GM12878 (cell line): ENCODE data around the gene CNGA4. TPM values are rescaled to one million over a fixed set of nuclear protein-coding genes. Genes with fewer than 3 reads are reported as not detected.

ENCODE experiments used
- ATAC-seq: fragments of 200-7000 bp; cut with Tn5 transposase; 3 replicates; pipeline ENCODE4 v1.9.1; 2020; ENCODE audit warnings: mild to moderate bottlenecking, moderate library complexity
- BruUV-seq: library from RNA; stranded (reverse); fragments of 400-500 nt; replicated peaks from 2 replicates; lab custom pipeline; 2021; lab: Mats Ljungman, UMichigan
- CTCF ChIA-PET: fragments of 300-600 bp; sonication (Branson Sonifier 250); formaldehyde crosslinking; extraction: SDS; loops from one replicate; lab custom pipeline; 2021; ENCODE audit warnings: inconsistent platforms; lab: Yijun Ruan, JAX
- POLR2A ChIA-PET: fragments of 350-600 bp; formaldehyde crosslinking; extraction: SDS; loops from one replicate; lab custom pipeline; 2021; ENCODE audit warnings: inconsistent platforms; lab: Charles Lee
- RAD21 ChIA-PET: fragments of 300-600 bp; sonication (Branson Sonifier 250); formaldehyde crosslinking; loops from one replicate; lab custom pipeline; 2023; ENCODE audit warnings: antibody characterized with exemption; ENCODE audit not compliant: unreplicated experiment; lab: Charles Lee
- SMC1A ChIA-PET: fragments of 300-600 bp; sonication (Branson Sonifier 250); formaldehyde crosslinking; loops from one replicate; lab custom pipeline; 2023; ENCODE audit not compliant: unreplicated experiment, uncharacterized antibody; lab: Charles Lee
- DNase-seq: peaks from one replicate; pipeline ENCODE4 v3.0.0-alpha.2; 2011; ENCODE audit warnings: low read depth, low spot score
- FAIRE-seq: peaks from 3 replicates; lab custom pipeline; 2011; peaks lifted over from hg19 to GRCh38; lab: Jason Lieb, UNC
- H2AFZ ChIP-seq: 2 replicates; pipeline ENCODE4 v1.6.0; 2011; ENCODE audit warnings: low read depth, low read length, control low read depth; ENCODE audit not compliant: control insufficient read depth
- H3K27ac ChIP-seq: 2 replicates; pipeline ENCODE4 v1.5.1; 2011; ENCODE audit warnings: control low read depth; ENCODE audit not compliant: control insufficient read depth, insufficient read depth
- H3K27me3 ChIP-seq, 2 experiments: replicated peaks in 1 of 2; 2 replicates each; pipeline versions ENCODE4 v1.6.0 to v1.6.1; 2011; ENCODE audit warnings: low read length in 1 of 2; ENCODE audit not compliant: control insufficient read depth in 2 of 2, insufficient read depth in 2 of 2
- H3K36me3 ChIP-seq, 2 experiments: 2 replicates each; pipeline ENCODE4 v1.5.1; 2011; ENCODE audit warnings: low read length in 1 of 2; ENCODE audit not compliant: control insufficient read depth in 2 of 2, insufficient read depth in 2 of 2
- H3K4me1 ChIP-seq: 2 replicates; pipeline ENCODE4 v1.6.1; 2011; ENCODE audit warnings: mild to moderate bottlenecking, low read length, moderate library complexity, mixed read lengths; ENCODE audit not compliant: control insufficient read depth, insufficient read depth
- H3K4me2 ChIP-seq: 2 replicates; pipeline ENCODE4 v1.6.0; 2011; ENCODE audit warnings: control low read depth; ENCODE audit not compliant: control insufficient read depth, insufficient read depth
- H3K4me3 ChIP-seq: fragments of 200-600 bp; sonication (generic); 2 replicates; pipeline ENCODE4 v1.5.1; 2016
- H3K79me2 ChIP-seq: 2 replicates; pipeline ENCODE4 v1.6.0; 2011; ENCODE audit warnings: low read length; ENCODE audit not compliant: control insufficient read depth, insufficient read depth
- H3K9ac ChIP-seq: 2 replicates; pipeline ENCODE4 v1.8.0; 2011; ENCODE audit warnings: low read length, control low read depth, mixed read lengths; ENCODE audit not compliant: control insufficient read depth, insufficient read depth
- H3K9me3 ChIP-seq: replicated peaks from 3 replicates; pipeline ENCODE4 v1.5.1; 2011; ENCODE audit warnings: mild to moderate bottlenecking, low read length; ENCODE audit not compliant: control insufficient read depth, insufficient read depth
- H4K20me1 ChIP-seq: 2 replicates; pipeline ENCODE4 v1.6.0; 2011; ENCODE audit not compliant: control insufficient read depth, insufficient read depth
- CTCF ChIP-seq, 3 experiments: IDR thresholded peaks in 2 of 3; conservative IDR thresholded peaks in 1 of 3; 2 replicates each; pipeline ENCODE4 v1.5.1; 2011; ENCODE audit warnings: low read depth in 3 of 3, low read length in 3 of 3, mild to moderate bottlenecking in 3 of 3, control low read depth in 2 of 3, moderate library complexity in 2 of 3, inconsistent platforms in 1 of 3, mixed read lengths in 1 of 3; ENCODE audit not compliant: control insufficient read depth in 2 of 3, insufficient read depth in 1 of 3; ENCODE audit errors: extremely low read depth in 1 of 3
- EGR1 ChIP-seq, 2 experiments: IDR thresholded peaks; 1 replicate in 1 of 2; 2 replicates in 1 of 2; pipeline ENCODE4 v1.6.1; 2011 to 2012; ENCODE audit warnings: low read depth in 2 of 2, low read length in 2 of 2, borderline replicate concordance in 1 of 2, mild to moderate bottlenecking in 1 of 2, moderate library complexity in 1 of 2
- ESRRA ChIP-seq: IDR thresholded peaks from 2 replicates; pipeline ENCODE4 v1.6.1; 2012; ENCODE audit warnings: mild to moderate bottlenecking, low read length, improper control_type of control experiment
- LARP7 ChIP-seq: fragments of 450-650 bp; IDR thresholded peaks from 2 replicates; pipeline ENCODE4 v1.6.1; 2017; ENCODE audit warnings: mild to moderate bottlenecking
- MYB ChIP-seq: fragments of 150-350 bp; IDR thresholded peaks from 2 replicates; pipeline ENCODE4 v1.6.1; 2014; ENCODE audit warnings: mild to moderate bottlenecking, low read depth, low read length, borderline replicate concordance
- SIN3A ChIP-seq: IDR thresholded peaks from 2 replicates; pipeline ENCODE4 v1.6.1; 2012; ENCODE audit warnings: low read depth, low read length, improper control_type of control experiment
- SPI1 ChIP-seq: IDR thresholded peaks from 2 replicates; pipeline ENCODE4 v1.6.1; 2011; ENCODE audit warnings: low read depth, mild to moderate bottlenecking, low read length, moderate library complexity, borderline replicate concordance; ENCODE audit not compliant: insufficient read depth
- SRF ChIP-seq, 2 experiments: IDR thresholded peaks; 2 replicates each; pipeline ENCODE4 v1.6.1; 2011; ENCODE audit warnings: low read depth in 2 of 2, low read length in 2 of 2, mild to moderate bottlenecking in 1 of 2, moderate library complexity in 1 of 2
- WRNIP1 ChIP-seq: IDR thresholded peaks from 2 replicates; pipeline ENCODE4 v1.6.1; 2011; ENCODE audit warnings: low read depth, low read length, improper control_type of control experiment, borderline replicate concordance
- YY1 ChIP-seq: IDR thresholded peaks from 2 replicates; pipeline ENCODE4 v1.6.1; 2011; ENCODE audit warnings: low read depth, mild to moderate bottlenecking, low read length
- ZBTB11 ChIP-seq: fragments of 450-650 bp; formaldehyde crosslinking; IDR thresholded peaks from 2 replicates; pipeline ENCODE4 v1.5.0; 2022; ENCODE audit warnings: mild to moderate bottlenecking, missing genetic modification characterization
- ZNF384 ChIP-seq: IDR thresholded peaks from 2 replicates; pipeline ENCODE4 v1.6.1; 2012; ENCODE audit warnings: low read depth, mild to moderate bottlenecking, low read length, improper control_type of control experiment, borderline replicate concordance
- WGBS: methylation state at CpG from one replicate; pipeline ENCODE4 v1.1.6; 2016; ENCODE audit warnings: low lambda C conversion rate; ENCODE audit not compliant: insufficient replicate concordance, insufficient coverage; ENCODE audit errors: missing lambda C conversion rate; 5-methylcytosine and 5-hydroxymethylcytosine counted together
- in situ Hi-C: fragments of 300-500 bp; cut with MboI; formaldehyde crosslinking; loops from 9 replicates; pipeline ENCODE4 v1.14.3; 2018; ENCODE audit warnings: mixed read lengths
- intact Hi-C: fragments of 100-400 bp; cut with micrococcal nuclease; formaldehyde crosslinking; loops from one replicate; pipeline ENCODE4 v1.14.2; 2022; ENCODE audit not compliant: unreplicated experiment
- polyA plus RNA-seq, 11 experiments: library from polyadenylated mRNA; depleted of rRNA in 4 of 11; unstranded in 6 of 11; stranded (reverse) in 5 of 11; fragments of >200 nt; fragmentation: Nextera tagmentation in 4 of 11; fragmentation: Illumina TruSeq in 1 of 11; extraction: Ambion mirVana in 4 of 11; extraction: Trizol in 1 of 11; gene quantifications; 1 replicate in 1 of 11; 2 replicates in 10 of 11; pipeline versions ENCODE4 v1.2.1 to v1.2.3, GENCODE V29; 2011 to 2016; ENCODE audit warnings: inconsistent platforms in 2 of 11, missing spikeins in 2 of 11, low read depth in 1 of 11
- total RNA-seq, 4 experiments: library from RNA; depleted of rRNA in 3 of 4; stranded (reverse); fragments of >200 nt in 3 of 4; fragmentation: Illumina TruSeq in 1 of 4; extraction: Trizol in 1 of 4; gene quantifications; 2 replicates each; pipeline versions ENCODE4 v1.2.1 to v1.2.3, GENCODE V29; 2013 to 2021

CNGA4 gene
- total and polyA plus RNA-seq, 10 of the 15 experiments (the other 5 are each of a cell fraction or from before 2014, with no cell fraction given), result 0.05 to 0.26 (median 0.07) TPM; not detected in 5

- TF ChIP-seq ESRRA (no peak), LARP7 (no peak), SRF (IDR thresholded peaks at IDR 0.05; ENCODE audit: low read depth in 2 of 2, low read length in 2 of 2) (no peak), ZNF384 (no peak)
- CTCF ChIA-PET, result no interaction called here
Measured at GRCh38 chr11:6245536-6245935, 6.6 kb downstream of the CNGA4 start.

GRCh38 chr11:6248248-6248647 lies 9.4 kb downstream of the CNGA4 start:
- H3K4me1 ChIP-seq, result no peaks in the 10 kb centered on the region
- no peak overlapping the region for H3K4me3 ChIP-seq
- no peaks in the 10 kb centered on the region for H3K9me3 ChIP-seq
- ATAC-seq, result no peak
- 64% methylated on average over 1 of the region's 1 CpG for WGBS
- H3K9ac ChIP-seq, result no peak overlapping the region
- no peak overlapping the region for H3K4me2 ChIP-seq
- H3K36me3 ChIP-seq, result no peaks in the 10 kb centered on the region
- ChIA-PET CTCF (no interaction called here), RAD21 (no interaction called here), SMC1A (interaction anchor here (4.2 kb wide), 1 partner anchor 68 kb away, joined by 26 read pairs; no protein-coding TSS in a partner anchor), POLR2A (no interaction called here)
- intact Hi-C loops (no loop called here), in situ Hi-C loops (loop anchor here (5.0 kb wide), 1 partner anchor 104 kb away; no protein-coding TSS in a partner anchor)
- no peak overlapping the region for H2AFZ ChIP-seq
- no peak for FAIRE-seq
- DNase-seq, result no peak
- BruUV-seq, result no TSS peak
- H3K27ac ChIP-seq, result no peak overlapping the region
- no peaks in the 10 kb centered on the region for H3K79me2 ChIP-seq
- no peaks in the 10 kb centered on the region for H4K20me1 ChIP-seq
- no peaks in the 10 kb centered on the region for H3K27me3 ChIP-seq
- TF ChIP-seq EGR1 (IDR thresholded peaks at IDR 0.05; ENCODE audit: borderline replicate concordance in 1 of 2, low read depth in 2 of 2, low read length in 2 of 2) (no peak), MYB (no peak), CTCF (IDR thresholded peaks at IDR 0.05 in 2 of 3, conservative IDR thresholded peaks at IDR 0.05 in 1 of 3; ENCODE audit: control insufficient read depth in 2 of 3, extremely low read depth in 1 of 3, insufficient read depth in 1 of 3, low read depth in 3 of 3, low read length in 3 of 3) (no peak), SPI1 (no peak), WRNIP1 (no peak), ZBTB11 (CRISPR knock-in tag) (no peak), SIN3A (no peak), YY1 (no peak)

More at GRCh38 chr11:6245536-6245935, 6.6 kb downstream of the CNGA4 start:
- Histone ChIP-seq H4K20me1 (no peaks in the 10 kb centered on the region), H3K36me3 (no peaks in the 10 kb centered on the region), H3K9me3 (no peaks in the 10 kb centered on the region), H3K79me2 (no peaks in the 10 kb centered on the region), H3K27me3 (no peaks in the 10 kb centered on the region), H3K4me3 (no peak overlapping the region), H3K27ac (no peak overlapping the region), H2AFZ (no peak overlapping the region), H3K4me2 (no peak overlapping the region), H3K4me1 (no peaks in the 10 kb centered on the region), H3K9ac (no peak overlapping the region)
- in situ Hi-C loops (loop anchor here (5.0 kb wide), 1 partner anchor 107 kb away; no protein-coding TSS in a partner anchor), intact Hi-C loops (no loop called here)
- no TSS peak for BruUV-seq
- ATAC-seq (no peak), FAIRE-seq (no peak), DNase-seq (no peak)
- ChIA-PET RAD21 (no interaction called here), SMC1A (interaction anchor here (0.7 kb wide), 1 partner anchor 9 kb away, joined by 4 read pairs; no protein-coding TSS in a partner anchor), POLR2A (interaction anchor here (0.6 kb wide), 1 partner anchor 448 kb away, joined by 8 read pairs; no protein-coding TSS in a partner anchor)
- WGBS, result 50% methylated on average over 2 of the region's 2 CpGs
